ENCODE data around the gene FAM118B. TPM values are rescaled to one million over a fixed set of nuclear protein-coding genes. Genes with fewer than 3 reads are reported as not detected.

The FAM118B gene
- total RNA-seq, 3 donors from 2014 or later = 14.4 to 19.0 (median 18.7) TPM

- no peak for TF ChIP-seq POLR2AphosphoS5 (IDR thresholded peaks at IDR 0.05)
- TF ChIP-seq POLR2A (IDR thresholded peaks at IDR 0.05) = no peak
- TF ChIP-seq, protein P1, sequence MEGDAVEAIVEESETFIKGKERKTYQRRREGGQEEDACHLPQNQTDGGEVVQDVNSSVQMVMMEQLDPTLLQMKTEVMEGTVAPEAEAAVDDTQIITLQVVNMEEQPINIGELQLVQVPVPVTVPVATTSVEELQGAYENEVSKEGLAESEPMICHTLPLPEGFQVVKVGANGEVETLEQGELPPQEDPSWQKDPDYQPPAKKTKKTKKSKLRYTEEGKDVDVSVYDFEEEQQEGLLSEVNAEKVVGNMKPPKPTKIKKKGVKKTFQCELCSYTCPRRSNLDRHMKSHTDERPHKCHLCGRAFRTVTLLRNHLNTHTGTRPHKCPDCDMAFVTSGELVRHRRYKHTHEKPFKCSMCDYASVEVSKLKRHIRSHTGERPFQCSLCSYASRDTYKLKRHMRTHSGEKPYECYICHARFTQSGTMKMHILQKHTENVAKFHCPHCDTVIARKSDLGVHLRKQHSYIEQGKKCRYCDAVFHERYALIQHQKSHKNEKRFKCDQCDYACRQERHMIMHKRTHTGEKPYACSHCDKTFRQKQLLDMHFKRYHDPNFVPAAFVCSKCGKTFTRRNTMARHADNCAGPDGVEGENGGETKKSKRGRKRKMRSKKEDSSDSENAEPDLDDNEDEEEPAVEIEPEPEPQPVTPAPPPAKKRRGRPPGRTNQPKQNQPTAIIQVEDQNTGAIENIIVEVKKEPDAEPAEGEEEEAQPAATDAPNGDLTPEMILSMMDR (IDR thresholded peaks at IDR 0.05) = no peak
- no peak for DNase-seq (ENCODE audit: low spot score in 2 of 2)
- no peaks in the 10 kb centered on the region for H3K27me3 ChIP-seq
- no peaks in the 10 kb centered on the region for H3K36me3 ChIP-seq
- H3K4me3 ChIP-seq = no peak overlapping the region
- intact Hi-C loops (cut with DNase I; ENCODE audit: low total_unique reads) = no loop called here
- H3K9me3 ChIP-seq = no peaks in the 10 kb centered on the region
- H3K4me1 ChIP-seq = no peaks in the 10 kb centered on the region
- no peak overlapping the region for H3K27ac ChIP-seq
Observed at GRCh38 chr11:126164781-126165180, 46.8 kb upstream of the FAM118B start.

GRCh38 chr11:126165311-126165720 is 46.3 kb upstream of the FAM118B start:
- no peaks in the 10 kb centered on the region for H3K27me3 ChIP-seq
- no peak overlapping the region for H3K27ac ChIP-seq
- no peaks in the 10 kb centered on the region for H3K9me3 ChIP-seq
- intact Hi-C loops (cut with DNase I; ENCODE audit: low total_unique reads) = no loop called here
- DNase-seq (ENCODE audit: low spot score in 2 of 2) = no peak
- no peaks in the 10 kb centered on the region for H3K36me3 ChIP-seq
- no peak for TF ChIP-seq POLR2A (IDR thresholded peaks at IDR 0.05)
- TF ChIP-seq POLR2AphosphoS5 (IDR thresholded peaks at IDR 0.05) = no peak
- TF ChIP-seq, protein P1 (IDR thresholded peaks at IDR 0.05) = no peak
- H3K4me1 ChIP-seq = no peaks in the 10 kb centered on the region
- H3K4me3 ChIP-seq = no peak overlapping the region

- H3K27ac ChIP-seq = no peak overlapping the region
- H3K27me3 ChIP-seq = no peaks in the 10 kb centered on the region
- no peak for DNase-seq (ENCODE audit: low spot score in 2 of 2)
- no peaks in the 10 kb centered on the region for H3K4me1 ChIP-seq
- intact Hi-C loops (cut with DNase I; ENCODE audit: low total_unique reads) = no loop called here
- TF ChIP-seq POLR2A (IDR thresholded peaks at IDR 0.05) (no peak), POLR2AphosphoS5 (IDR thresholded peaks at IDR 0.05) (no peak)
- TF ChIP-seq, protein P1 (IDR thresholded peaks at IDR 0.05) = no peak
- no peaks in the 10 kb centered on the region for H3K9me3 ChIP-seq
- H3K4me3 ChIP-seq = no peak overlapping the region
- H3K36me3 ChIP-seq = no peaks in the 10 kb centered on the region
Observed at GRCh38 chr11:126165757-126166156, 45.8 kb upstream of the FAM118B start.

DNA sequence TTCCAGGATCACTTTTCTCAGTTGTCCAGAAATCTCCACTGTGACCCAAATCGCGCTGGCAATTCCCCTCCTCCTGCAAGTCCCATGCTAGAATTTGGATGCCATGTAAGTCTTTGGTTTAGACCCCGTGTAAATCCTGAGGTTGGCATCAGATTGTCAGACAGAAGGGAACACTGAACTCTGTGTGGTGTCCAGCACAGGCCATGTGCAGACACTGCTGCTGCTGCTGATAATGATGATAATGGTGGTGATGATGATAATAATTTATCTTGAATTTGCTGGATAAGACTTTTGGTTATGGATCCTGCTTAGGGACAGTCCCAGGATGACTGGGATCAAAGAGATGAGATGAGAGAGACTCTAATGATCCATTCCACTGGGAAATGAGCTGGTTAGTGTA is 45.2 kb upstream of the FAM118B start:
- Histone ChIP-seq H3K27me3 (no peaks in the 10 kb centered on the region), H3K27ac (no peak overlapping the region), H3K36me3 (no peaks in the 10 kb centered on the region), H3K4me1 (no peaks in the 10 kb centered on the region), H3K4me3 (no peak overlapping the region), H3K9me3 (no peaks in the 10 kb centered on the region)
- intact Hi-C loops (cut with DNase I; ENCODE audit: low total_unique reads) = no loop called here
- no peak for DNase-seq (ENCODE audit: low spot score in 2 of 2)
- TF ChIP-seq, protein P1 (IDR thresholded peaks at IDR 0.05) = no peak
- no peak for TF ChIP-seq POLR2AphosphoS5 (IDR thresholded peaks at IDR 0.05)
- no peak for TF ChIP-seq POLR2A (IDR thresholded peaks at IDR 0.05)

- H3K27ac ChIP-seq = no peak overlapping the region
- TF ChIP-seq POLR2A (IDR thresholded peaks at IDR 0.05) (no peak), POLR2AphosphoS5 (IDR thresholded peaks at IDR 0.05) (no peak)
- TF ChIP-seq, protein P1 (IDR thresholded peaks at IDR 0.05) = no peak
- intact Hi-C loops (cut with DNase I; ENCODE audit: low total_unique reads) = no loop called here
- H3K36me3 ChIP-seq = no peaks in the 10 kb centered on the region
- H3K9me3 ChIP-seq = no peaks in the 10 kb centered on the region
- no peak for DNase-seq (ENCODE audit: low spot score in 2 of 2)
- no peaks in the 10 kb centered on the region for H3K27me3 ChIP-seq
- no peaks in the 10 kb centered on the region for H3K4me1 ChIP-seq
- H3K4me3 ChIP-seq = no peak overlapping the region
Observed at GRCh38 chr11:126167488-126167887, 44.1 kb upstream of the FAM118B start.
